HCT116 (cell line): ENCODE measurements around the gene CEP72. TPM values are rescaled to one million over a fixed set of nuclear protein-coding genes. Genes with fewer than 3 reads are reported as not detected.

Experiments
- ATAC-seq: fragments of 200-7000 bp; cut with Tn5 transposase; 2 replicates; pipeline ENCODE4 v1.9.1; 2020; ENCODE audit warnings: mild to moderate bottlenecking, moderate library complexity
- BruUV-seq: library from RNA; stranded (reverse); fragments of 400-500 nt; replicated peaks from 2 replicates; lab custom pipeline; 2021; lab: Mats Ljungman, UMichigan
- CTCF ChIA-PET: fragments of 300-600 bp; sonication (Branson Sonifier 250); formaldehyde crosslinking; loops from one replicate; lab custom pipeline; 2021; ENCODE audit warnings: antibody characterized with exemption; lab: Charles Lee
- POLR2A ChIA-PET: fragments of 300-600, 350-600 bp; sonication (Branson Sonifier 250); formaldehyde crosslinking; loops from one replicate; lab custom pipeline; 2021; ENCODE audit warnings: antibody characterized with exemption; lab: Charles Lee
- RAD21 ChIA-PET, 2 experiments: fragments of 300-600 bp; sonication (Branson Sonifier 250); formaldehyde crosslinking; loops; one replicate each; lab custom pipeline; 2023; ENCODE audit warnings: low total read pairs in 2 of 2; ENCODE audit not compliant: uncharacterized antibody in 2 of 2, unreplicated experiment in 2 of 2, low non-redundant PET in 1 of 2; lab: Charles Lee
- DNase-seq: peaks from one replicate; pipeline ENCODE4 v3.0.0-alpha.2; 2010; ENCODE audit warnings: low read depth, low spot score
- H2AFZ ChIP-seq: fragments of 200-600 bp; shearing (Covaris generic), sonication (generic); 2 replicates; pipeline ENCODE4 v1.6.1; 2017; ENCODE audit warnings: low read depth, mixed run types, mixed read lengths, antibody characterized with exemption, low read length; ENCODE audit not compliant: poor library complexity, severe bottlenecking
- H3K27ac ChIP-seq: 2 replicates; pipeline ENCODE4 v1.5.1; 2012; ENCODE audit warnings: low read depth, low read length
- H3K27me3 ChIP-seq: fragments of 200-600 bp; sonication (generic); 2 replicates; pipeline ENCODE4 v1.6.1; 2016; ENCODE audit warnings: mixed run types, low read length, mixed read lengths; ENCODE audit not compliant: insufficient read depth
- H3K36me3 ChIP-seq, 2 experiments: fragments of 200-500 bp in 1 of 2; fragments of 200-600 bp in 1 of 2; sonication (Bioruptor generic) in 1 of 2; sonication (generic) in 1 of 2; 2 replicates each; pipeline versions ENCODE4 v1.5.1 to v1.6.1; 2014 to 2016; ENCODE audit warnings: low read length in 2 of 2, inconsistent platforms in 1 of 2, mixed read lengths in 1 of 2, mixed run types in 1 of 2; ENCODE audit not compliant: insufficient read depth in 2 of 2, control insufficient read depth in 1 of 2
- H3K4me1 ChIP-seq, 2 experiments: fragments of 200-600 bp in 1 of 2; sonication (generic) in 1 of 2; 2 replicates each; pipeline versions ENCODE4 v1.5.1 to v1.6.1; 2012 to 2017; ENCODE audit warnings: low read length in 2 of 2, inconsistent platforms in 1 of 2, mild to moderate bottlenecking in 1 of 2, mixed read lengths in 1 of 2, mixed run types in 1 of 2, moderate library complexity in 1 of 2; ENCODE audit not compliant: insufficient read depth in 2 of 2, control insufficient read depth in 1 of 2
- H3K4me2 ChIP-seq: fragments of 200-600 bp; sonication (generic); 2 replicates; pipeline ENCODE4 v1.6.1; 2017; ENCODE audit warnings: mixed run types, low read length, mixed read lengths
- H3K4me3 ChIP-seq, 2 experiments: fragments of 200-600 bp in 1 of 2; sonication (generic) in 1 of 2; replicated peaks in 1 of 2; 2 replicates each; pipeline ENCODE4 v1.5.1; 2011 to 2016; ENCODE audit warnings: low read length in 2 of 2, control low read depth in 1 of 2, low read depth in 1 of 2, mild to moderate bottlenecking in 1 of 2, mixed read lengths in 1 of 2, mixed run types in 1 of 2
- H3K79me2 ChIP-seq: fragments of 200-600 bp; sonication (generic); 2 replicates; pipeline ENCODE4 v1.6.1; 2017; ENCODE audit warnings: mild to moderate bottlenecking, mixed run types, low read length, moderate library complexity, mixed read lengths; ENCODE audit not compliant: insufficient read depth
- H3K9ac ChIP-seq: fragments of 200-600 bp; sonication (generic); 2 replicates; pipeline ENCODE4 v1.6.1; 2016; ENCODE audit warnings: low read length, mixed read lengths
- H3K9me2 ChIP-seq: fragments of 200-600 bp; sonication (generic), shearing (Covaris generic); 2 replicates; pipeline ENCODE4 v1.6.1; 2017; ENCODE audit warnings: mixed run types, mild to moderate bottlenecking, moderate library complexity; ENCODE audit not compliant: insufficient read depth
- H3K9me3 ChIP-seq, 2 experiments: fragments of 200-500 bp in 1 of 2; fragments of 200-600 bp in 1 of 2; sonication (Bioruptor generic) in 1 of 2; sonication (generic) in 1 of 2; 2 replicates each; pipeline ENCODE4 v1.6.1; 2014 to 2017; ENCODE audit warnings: low read length in 2 of 2, mixed read lengths in 2 of 2, inconsistent platforms in 1 of 2, low read depth in 1 of 2, mild to moderate bottlenecking in 1 of 2, mixed run types in 1 of 2, moderate library complexity in 1 of 2; ENCODE audit not compliant: control insufficient read depth in 1 of 2, insufficient read depth in 1 of 2
- H4K20me1 ChIP-seq: fragments of 200-600 bp; sonication (generic), shearing (Covaris generic); 2 replicates; pipeline ENCODE4 v1.6.1; 2017; ENCODE audit warnings: mixed run types, mild to moderate bottlenecking, moderate library complexity; ENCODE audit not compliant: insufficient read depth
- ATF3 ChIP-seq: IDR thresholded peaks from 2 replicates; pipeline ENCODE4 v1.6.1; 2012
- CBX3 ChIP-seq: IDR thresholded peaks from 2 replicates; pipeline ENCODE4 v1.6.1; 2012; ENCODE audit warnings: low read depth
- CTCF ChIP-seq, 3 experiments: fragments of 200-600 bp in 1 of 3; sonication (generic) in 1 of 3; IDR thresholded peaks in 2 of 3; conservative IDR thresholded peaks in 1 of 3; 2 replicates each; pipeline ENCODE4 v1.5.1; 2012 to 2017; ENCODE audit warnings: low read depth in 2 of 3, low read length in 2 of 3, antibody characterized with exemption in 1 of 3, borderline replicate concordance in 1 of 3, control low read depth in 1 of 3, mild to moderate bottlenecking in 1 of 3, mixed read lengths in 1 of 3, mixed run types in 1 of 3, moderate library complexity in 1 of 3; ENCODE audit not compliant: insufficient read depth in 1 of 3
- EGR1 ChIP-seq: IDR thresholded peaks from 2 replicates; pipeline ENCODE4 v1.6.1; 2012; ENCODE audit warnings: low read depth
- ELF1 ChIP-seq: IDR thresholded peaks from 2 replicates; pipeline ENCODE4 v1.6.1; 2012; ENCODE audit warnings: low read depth, borderline replicate concordance
- EZH2 ChIP-seq: fragments of 200-600 bp; sonication (generic); IDR thresholded peaks from 2 replicates; pipeline ENCODE4 v1.6.1; 2017; ENCODE audit warnings: antibody characterized with exemption, mixed run types
- FOSL1 ChIP-seq: IDR thresholded peaks from 2 replicates; pipeline ENCODE4 v1.6.1; 2012; ENCODE audit warnings: low read depth
- JUND ChIP-seq: IDR thresholded peaks from 2 replicates; pipeline ENCODE4 v1.6.1; 2012
- POLR2A ChIP-seq: IDR thresholded peaks from 2 replicates; pipeline ENCODE4 v1.7.0; 2011; ENCODE audit warnings: borderline replicate concordance; ENCODE audit not compliant: insufficient read depth, insufficient read length; ENCODE audit errors: extremely low read depth
- POLR2AphosphoS5 ChIP-seq: IDR thresholded peaks from 2 replicates; pipeline ENCODE4 v1.6.1; 2011; ENCODE audit warnings: mild to moderate bottlenecking, low read depth, low read length, moderate library complexity
- SRF ChIP-seq: IDR thresholded peaks from 2 replicates; pipeline ENCODE4 v1.6.1; 2012; ENCODE audit warnings: low read depth
- YY1 ChIP-seq: IDR thresholded peaks from 2 replicates; pipeline ENCODE4 v1.6.1; 2011; ENCODE audit warnings: low read length, low read depth, moderate library complexity, mild to moderate bottlenecking; ENCODE audit not compliant: insufficient replicate concordance; ENCODE audit errors: extremely low read depth
- ZBTB33 ChIP-seq: IDR thresholded peaks from 2 replicates; pipeline ENCODE4 v1.6.1; 2011; ENCODE audit warnings: mild to moderate bottlenecking, low read length, moderate library complexity; ENCODE audit not compliant: insufficient replicate concordance; ENCODE audit errors: extremely low read depth
- intact Hi-C: fragments of 100-400 bp; cut with micrococcal nuclease; formaldehyde crosslinking; loops from 2 replicates; pipeline ENCODE4 v1.10.0; 2022
- total RNA-seq: library from RNA; stranded (reverse); gene quantifications from one replicate; pipeline ENCODE4 v1.2.1, GENCODE V29; 2021; ENCODE audit not compliant: unreplicated experiment

CEP72 gene
- total RNA-seq, 1 experiment from 2014 or later = 25.6 TPM

GRCh38 chr5:585556-585955 lies 26.6 kb upstream of the CEP72 start:
- H3K9me3 ChIP-seq = no peaks in the 10 kb centered on the region
- no peak overlapping the region for H3K4me2 ChIP-seq
- H3K36me3 ChIP-seq = no peaks in the 10 kb centered on the region
- no peaks in the 10 kb centered on the region for H3K4me1 ChIP-seq
- no peak overlapping the region for H2AFZ ChIP-seq
- TF ChIP-seq ELF1 (no peak), POLR2AphosphoS5 (no peak), SRF (no peak), EGR1 (no peak), CTCF (IDR thresholded peaks at IDR 0.05 in 2 of 3, conservative IDR thresholded peaks at IDR 0.05 in 1 of 3; ENCODE audit: borderline replicate concordance in 1 of 3, insufficient read depth in 1 of 3, low read depth in 2 of 3, low read length in 2 of 3) (no peak), EZH2 (no peak), ZBTB33 (no peak), POLR2A (no peak), YY1 (no peak), ATF3 (no peak), JUND (no peak), FOSL1 (no peak), CBX3 (no peak)
- ChIA-PET CTCF (no interaction called here), POLR2A (no interaction called here), RAD21 (no interaction called here)
- DNase-seq (no peak), ATAC-seq (no peak)
- H3K27ac ChIP-seq = no peak overlapping the region
- H3K9ac ChIP-seq = no peak overlapping the region
- no peaks in the 10 kb centered on the region for H4K20me1 ChIP-seq
- H3K79me2 ChIP-seq = no peaks in the 10 kb centered on the region
- peaks cover 3% of the 10 kb centered on the region; the same call in 1 of the 2 replicates for H3K27me3 ChIP-seq
- H3K4me3 ChIP-seq = no peak overlapping the region
- intact Hi-C loops = no loop called here
- no peaks in the 10 kb centered on the region for H3K9me2 ChIP-seq
- no TSS peak for BruUV-seq
